Suprapubic skin (tissue), 4 donors: ENCODE measurements around the gene PLOD2.

Source experiments
- EP300 ChIP-seq: sonication (generic); formaldehyde crosslinking; IDR thresholded peaks from one replicate; pipeline ENCODE4 v1.6.1; 2017; ENCODE audit warnings: antibody characterized with exemption
- POLR2A ChIP-seq, 2 donors: fragments of 450-650 bp; IDR thresholded peaks; one replicate each; pipeline ENCODE4 v1.6.1; 2017; ENCODE audit warnings: antibody characterized with exemption in 2 of 2, mild to moderate bottlenecking in 2 of 2, moderate library complexity in 2 of 2
- POLR2AphosphoS5 ChIP-seq, 3 donors: sonication (generic); formaldehyde crosslinking; IDR thresholded peaks; one replicate each; pipeline ENCODE4 v1.6.1; 2017; ENCODE audit warnings: antibody characterized with exemption in 3 of 3
- TF ChIP-seq, protein P1 (sequence below), 2 donors: fragments of 200-600 bp in 1 of 2; fragments of 450-650 bp in 1 of 2; sonication (generic) in 1 of 2; IDR thresholded peaks; one replicate each; pipeline ENCODE4 v1.5.1; 2016 to 2019; ENCODE audit warnings: antibody characterized with exemption in 2 of 2, mild to moderate bottlenecking in 1 of 2, moderate library complexity in 1 of 2

DNA sequence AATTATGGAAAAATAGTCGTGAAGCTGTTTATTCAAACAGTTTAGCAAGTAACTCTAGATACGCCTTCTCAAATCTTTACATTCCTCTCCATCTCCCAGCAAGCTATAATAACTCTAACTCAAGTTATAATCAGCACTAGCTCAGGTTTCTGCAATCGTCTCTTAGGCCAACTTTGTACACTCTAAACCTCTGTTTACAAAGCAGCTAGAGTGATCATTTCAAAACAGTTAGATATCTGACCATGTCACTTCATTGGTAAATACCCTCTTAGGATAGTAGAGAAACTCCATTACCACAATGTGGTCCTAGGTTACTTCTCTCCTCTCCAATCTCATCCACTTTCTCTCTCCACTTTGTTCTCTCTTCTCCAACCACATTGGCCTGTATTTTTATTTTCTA is 31.2 kb downstream of the PLOD2 start:
- TF ChIP-seq, protein P1, sequence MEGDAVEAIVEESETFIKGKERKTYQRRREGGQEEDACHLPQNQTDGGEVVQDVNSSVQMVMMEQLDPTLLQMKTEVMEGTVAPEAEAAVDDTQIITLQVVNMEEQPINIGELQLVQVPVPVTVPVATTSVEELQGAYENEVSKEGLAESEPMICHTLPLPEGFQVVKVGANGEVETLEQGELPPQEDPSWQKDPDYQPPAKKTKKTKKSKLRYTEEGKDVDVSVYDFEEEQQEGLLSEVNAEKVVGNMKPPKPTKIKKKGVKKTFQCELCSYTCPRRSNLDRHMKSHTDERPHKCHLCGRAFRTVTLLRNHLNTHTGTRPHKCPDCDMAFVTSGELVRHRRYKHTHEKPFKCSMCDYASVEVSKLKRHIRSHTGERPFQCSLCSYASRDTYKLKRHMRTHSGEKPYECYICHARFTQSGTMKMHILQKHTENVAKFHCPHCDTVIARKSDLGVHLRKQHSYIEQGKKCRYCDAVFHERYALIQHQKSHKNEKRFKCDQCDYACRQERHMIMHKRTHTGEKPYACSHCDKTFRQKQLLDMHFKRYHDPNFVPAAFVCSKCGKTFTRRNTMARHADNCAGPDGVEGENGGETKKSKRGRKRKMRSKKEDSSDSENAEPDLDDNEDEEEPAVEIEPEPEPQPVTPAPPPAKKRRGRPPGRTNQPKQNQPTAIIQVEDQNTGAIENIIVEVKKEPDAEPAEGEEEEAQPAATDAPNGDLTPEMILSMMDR (IDR thresholded peaks at IDR 0.05) = no peak
- TF ChIP-seq POLR2A (IDR thresholded peaks at IDR 0.05) = no peak
- TF ChIP-seq POLR2AphosphoS5 (IDR thresholded peaks at IDR 0.05) = no peak
- TF ChIP-seq EP300 = no peak
